Muscle layer of duodenum (tissue), 2 donors: ENCODE results near the gene KCNIP3.

Experiments used
- H3K27ac ChIP-seq: one replicate; pipeline ENCODE4 v1.7.0; 2013; ENCODE audit warnings: mild to moderate bottlenecking, low read length
- H3K27me3 ChIP-seq: one replicate; pipeline ENCODE4 v1.7.0; 2013; ENCODE audit warnings: low read depth, mild to moderate bottlenecking, control low read depth, low read length
- H3K36me3 ChIP-seq, 2 donors: one replicate each; pipeline ENCODE4 v1.7.0; 2013; ENCODE audit warnings: low read length in 2 of 2, control low read depth in 1 of 2, mild to moderate bottlenecking in 1 of 2; ENCODE audit not compliant: insufficient read depth in 2 of 2, control insufficient read depth in 1 of 2
- H3K4me1 ChIP-seq, 2 donors: one replicate each; pipeline ENCODE4 v1.7.0; 2013; ENCODE audit warnings: low read length in 2 of 2, mild to moderate bottlenecking in 2 of 2, control low read depth in 1 of 2, moderate library complexity in 1 of 2; ENCODE audit not compliant: insufficient read depth in 2 of 2, control insufficient read depth in 1 of 2
- H3K4me3 ChIP-seq, 2 donors: one replicate each; pipeline ENCODE4 v1.7.0; 2013; ENCODE audit warnings: low read length in 2 of 2, low read depth in 1 of 2, mild to moderate bottlenecking in 1 of 2
- H3K9me3 ChIP-seq, 2 donors: one replicate each; pipeline ENCODE4 v1.7.0; 2013; ENCODE audit warnings: low read length in 2 of 2, control low read depth in 1 of 2, mild to moderate bottlenecking in 1 of 2; ENCODE audit not compliant: control insufficient read depth in 1 of 2
- donor health status: healthy.

Gene KCNIP3

DNA sequence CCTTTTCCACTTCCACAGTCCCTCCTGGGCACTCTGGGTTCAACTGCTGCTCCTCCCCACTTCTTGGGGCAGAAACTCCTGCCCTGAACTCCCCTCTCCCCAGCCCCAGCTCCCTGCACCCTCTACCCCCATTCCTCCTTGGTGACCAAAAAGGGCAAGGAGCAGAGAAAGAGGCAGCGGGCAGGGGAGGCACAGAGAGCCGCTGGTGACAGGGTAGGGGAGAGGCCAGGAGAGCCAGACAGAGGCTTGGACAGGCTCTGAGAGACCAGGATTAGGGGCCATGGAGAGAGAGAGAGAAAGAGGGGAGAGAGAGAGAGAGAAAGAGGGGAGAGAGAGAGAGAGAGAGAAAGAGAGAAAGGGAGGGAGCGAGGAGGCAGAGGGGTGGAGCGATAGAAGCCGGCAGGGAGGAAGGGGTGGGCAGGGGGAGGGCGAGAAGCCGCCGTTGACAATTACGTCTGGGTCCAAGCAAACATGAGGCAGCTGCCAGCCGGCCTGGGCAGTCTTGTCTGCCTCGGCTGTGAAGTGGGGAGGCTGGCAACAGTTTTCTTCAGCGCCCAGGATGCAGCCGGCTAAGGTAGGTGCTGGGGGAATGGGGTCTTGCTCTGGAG is at the start of gene KCNIP3:
TSS of gene KCNIP3 (plus strand) at position 468 of the 608 bp plus-strand sequence. CDS start at position 560, 92 bp downstream.
- Histone ChIP-seq H3K9me3 (peaks cover 0 to 3% of the 10 kb centered on the region in 2 donors), H3K27me3 (no peaks in the 10 kb centered on the region), H3K4me1 (no peaks in the 10 kb centered on the region), H3K27ac (no peak within 1 kb of the TSS), H3K36me3 (peaks cover 0 to 9% of the 10 kb centered on the region in 2 donors), H3K4me3 (no peak within 1 kb of the TSS)

DNA sequence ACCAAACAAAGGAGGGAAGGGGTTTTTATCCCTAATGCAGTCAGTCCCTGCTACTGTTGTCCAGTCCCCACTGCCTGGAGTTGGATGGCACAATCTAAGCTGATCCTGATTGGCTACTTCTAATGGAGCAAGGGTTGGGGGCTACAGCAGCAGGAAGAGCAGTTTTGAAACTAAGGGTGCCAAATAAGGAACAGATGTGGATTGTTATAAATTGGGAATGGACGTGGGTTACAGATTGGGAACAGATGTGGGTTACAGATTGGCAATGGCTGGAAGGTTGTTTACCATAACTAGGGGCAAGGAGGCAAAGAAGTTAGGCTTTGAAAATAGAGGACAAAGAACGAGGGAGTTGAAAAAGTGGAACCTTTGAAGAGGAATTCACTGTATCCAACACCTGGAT is 38.9 kb upstream of the KCNIP3 start:
- Histone ChIP-seq H3K9me3 (no peaks in the 10 kb centered on the region), H3K36me3 (no peaks in the 10 kb centered on the region), H3K27ac (no peak overlapping the region)

DNA sequence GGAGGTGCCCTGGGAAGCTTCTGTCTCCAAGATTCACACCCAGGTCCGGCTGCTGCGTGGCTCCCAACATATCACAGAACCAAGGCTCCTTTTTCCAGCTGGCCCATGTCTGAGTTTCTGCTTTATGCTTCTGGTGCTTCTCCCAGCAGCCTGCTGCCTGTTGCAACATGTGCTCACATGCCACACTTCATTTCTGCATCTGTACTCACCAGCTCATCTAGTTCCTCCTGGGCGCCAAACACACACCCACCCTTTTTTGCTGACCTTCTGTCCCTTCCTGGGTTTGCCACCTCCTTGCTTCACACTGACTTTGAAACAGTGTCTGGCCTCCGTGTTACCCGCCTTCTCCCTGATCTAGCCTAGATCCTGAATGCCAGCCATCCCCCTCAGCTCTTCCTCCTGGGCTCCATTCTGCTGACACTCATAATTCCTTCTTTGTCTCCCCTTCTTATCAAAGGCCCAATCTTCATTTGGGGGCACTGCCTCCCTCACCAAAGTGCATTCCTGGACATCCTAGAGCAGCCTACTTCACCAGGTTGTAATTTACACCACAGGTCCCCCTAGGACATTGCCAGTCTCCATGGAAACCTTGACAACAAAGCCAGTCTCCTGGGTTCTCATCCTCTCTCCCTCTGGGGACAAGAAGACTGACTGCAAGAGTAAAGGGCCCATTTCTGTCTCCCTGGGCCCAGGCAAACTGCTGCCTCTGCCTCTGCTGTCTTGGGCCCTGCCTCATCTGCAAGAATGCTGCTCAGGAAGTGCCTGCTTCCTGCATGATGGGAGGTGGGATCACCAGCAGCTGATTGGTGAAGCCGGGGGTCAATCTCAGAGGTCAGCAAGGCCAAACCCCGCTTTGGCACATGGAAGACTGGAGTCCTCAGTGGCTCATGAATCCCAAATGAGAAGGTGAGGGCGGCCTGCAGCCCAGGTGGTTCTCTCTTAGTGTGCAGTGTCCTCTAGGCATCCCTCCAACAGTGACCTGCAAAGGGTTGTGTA is 36.8 kb upstream of the KCNIP3 start:
- Histone ChIP-seq H3K4me1 (no peaks in the 10 kb centered on the region), H3K27me3 (no peaks in the 10 kb centered on the region), H3K4me3 (no peak overlapping the region), H3K36me3 (no peaks in the 10 kb centered on the region), H3K27ac (no peak overlapping the region), H3K9me3 (no peaks in the 10 kb centered on the region)

More for the DNA sequence above, 38.9 kb upstream of the KCNIP3 start:
- no peak overlapping the region for H3K4me3 ChIP-seq
- no peaks in the 10 kb centered on the region for H3K27me3 ChIP-seq
- H3K4me1 ChIP-seq = no peaks in the 10 kb centered on the region

DNA sequence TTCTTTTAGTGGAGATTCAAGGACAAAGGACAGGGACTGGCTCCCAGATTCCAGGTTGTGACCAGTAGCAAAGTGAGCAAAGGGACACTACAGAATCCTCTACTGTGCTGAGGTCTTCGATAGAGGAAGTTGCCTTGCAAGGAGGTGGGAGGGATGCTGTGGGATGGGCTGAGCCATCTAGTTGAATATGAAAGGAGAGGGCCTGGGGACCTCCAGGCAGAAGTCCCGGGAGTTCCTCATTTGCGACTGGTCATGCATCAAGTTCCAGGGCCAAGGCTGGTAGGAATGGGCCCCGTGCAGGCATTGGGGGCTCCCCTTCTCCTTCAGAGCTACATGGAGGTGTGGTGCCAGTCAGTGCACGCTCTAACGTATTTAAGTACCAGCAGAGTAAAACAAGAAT is 35.5 kb upstream of the KCNIP3 start:
- Histone ChIP-seq H3K36me3 (no peaks in the 10 kb centered on the region), H3K9me3 (no peaks in the 10 kb centered on the region), H3K27me3 (no peaks in the 10 kb centered on the region), H3K4me1 (no peaks in the 10 kb centered on the region), H3K27ac (no peak overlapping the region), H3K4me3 (no peak overlapping the region)

DNA sequence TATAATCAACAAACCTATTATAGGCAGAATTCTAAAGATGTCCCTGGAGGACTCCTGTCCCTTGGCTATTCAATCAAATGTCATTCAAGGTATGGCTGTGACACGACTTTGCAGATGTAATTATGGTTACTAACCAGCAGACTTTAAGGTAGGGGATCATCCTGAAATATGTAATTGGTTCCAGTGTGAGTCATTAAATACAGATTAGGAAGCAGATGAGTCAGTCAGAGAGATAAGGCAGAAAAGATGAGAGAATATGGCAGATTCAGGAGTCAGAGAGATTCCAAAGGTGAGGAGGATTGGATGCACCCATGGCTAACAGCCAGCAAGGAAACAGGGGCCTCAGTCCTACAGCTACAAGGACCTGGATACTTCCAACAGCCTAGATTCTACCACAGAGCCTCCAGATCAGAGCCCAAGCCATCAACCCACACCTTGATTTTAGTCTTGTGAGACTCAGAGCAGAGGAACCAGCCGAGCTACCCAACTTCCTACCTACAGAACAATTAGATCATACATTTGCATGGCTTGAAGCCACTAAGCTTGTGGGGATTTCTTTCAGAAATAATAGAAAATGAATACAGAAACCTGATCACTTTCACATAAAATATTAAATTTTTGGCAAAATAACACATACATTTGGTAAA is 34.1 kb upstream of the KCNIP3 start:
- Histone ChIP-seq H3K9me3 (no peaks in the 10 kb centered on the region), H3K4me1 (no peaks in the 10 kb centered on the region), H3K36me3 (no peaks in the 10 kb centered on the region), H3K4me3 (no peak overlapping the region), H3K27ac (no peak overlapping the region), H3K27me3 (no peaks in the 10 kb centered on the region)

DNA sequence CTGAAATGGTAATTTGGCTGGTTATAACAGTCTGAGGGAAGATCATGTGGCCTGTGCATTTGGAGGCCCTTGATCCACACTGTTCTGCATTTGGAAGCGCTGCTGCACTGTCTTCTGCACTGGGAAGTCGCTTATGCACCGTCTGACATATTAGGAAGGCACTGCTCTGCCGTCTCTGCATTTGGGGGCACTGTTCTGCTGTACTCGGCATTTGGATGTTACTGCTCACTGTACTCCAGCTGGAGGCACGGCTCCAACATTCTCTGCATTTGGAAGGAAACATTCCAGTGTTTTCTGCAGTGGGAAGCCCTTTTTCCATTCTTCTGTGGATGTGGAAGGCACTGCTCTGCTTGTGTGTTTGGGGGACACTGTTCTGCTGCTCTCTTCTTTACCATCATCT is 32.5 kb upstream of the KCNIP3 start:
- Histone ChIP-seq H3K9me3 (no peaks in the 10 kb centered on the region), H3K4me3 (no peak overlapping the region), H3K27ac (no peak overlapping the region), H3K27me3 (no peaks in the 10 kb centered on the region), H3K4me1 (no peaks in the 10 kb centered on the region), H3K36me3 (no peaks in the 10 kb centered on the region)

DNA sequence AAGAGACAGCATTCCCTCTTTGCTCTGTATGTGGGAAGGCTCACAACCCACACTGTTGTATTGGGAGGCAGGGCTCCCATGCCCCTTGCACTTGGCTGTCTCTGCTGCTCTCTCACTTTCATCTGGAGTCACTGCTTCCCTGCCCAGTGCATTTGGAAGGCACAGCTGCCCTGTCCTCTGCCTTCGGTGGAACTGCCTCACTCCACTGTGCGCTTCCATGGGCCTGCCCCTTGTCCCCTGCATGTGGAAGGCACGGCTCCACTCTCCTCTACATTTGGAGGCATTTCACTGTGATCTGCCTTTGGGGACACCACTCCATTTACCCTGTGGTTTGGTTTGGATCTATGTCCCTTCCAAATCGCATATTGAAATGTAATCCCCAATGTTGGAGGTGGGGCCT is 32.0 kb upstream of the KCNIP3 start:
- Histone ChIP-seq H3K36me3 (no peaks in the 10 kb centered on the region), H3K9me3 (no peaks in the 10 kb centered on the region), H3K4me1 (no peaks in the 10 kb centered on the region), H3K27me3 (no peaks in the 10 kb centered on the region), H3K27ac (no peak overlapping the region), H3K4me3 (no peak overlapping the region)

DNA sequence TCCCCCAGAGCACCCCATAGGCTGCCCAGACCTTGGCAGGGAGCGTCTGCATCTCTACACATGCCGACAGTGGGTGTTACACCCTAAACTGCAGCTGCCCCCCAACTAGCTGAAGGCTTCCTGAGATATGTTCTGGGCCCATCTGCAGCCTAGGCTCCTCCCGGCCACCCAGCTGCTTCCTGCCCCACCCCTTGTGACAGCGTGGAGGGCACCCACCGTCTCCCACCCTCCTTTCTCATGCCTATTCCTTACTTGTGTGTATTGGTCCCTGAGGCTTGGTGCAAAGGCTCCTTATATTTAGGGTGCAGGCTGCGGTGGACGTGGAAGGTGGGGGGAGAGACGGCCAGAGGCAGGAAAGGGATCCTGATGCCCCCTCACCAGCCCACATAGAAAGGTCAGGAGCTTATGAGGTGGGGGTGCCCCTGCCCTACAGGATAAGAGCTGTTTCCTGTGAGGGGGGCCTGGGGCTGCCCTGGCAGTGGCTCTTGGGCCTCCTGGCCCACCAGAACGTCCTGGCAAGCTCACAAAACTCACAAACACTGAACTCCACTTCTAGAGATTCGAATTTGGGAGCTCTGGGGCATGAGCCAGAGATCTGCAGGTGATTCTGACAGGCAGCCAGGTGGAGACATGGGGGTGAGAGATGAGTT is 30.2 kb upstream of the KCNIP3 start:
- H3K4me3 ChIP-seq = no peak overlapping the region
- H3K9me3 ChIP-seq = no peaks in the 10 kb centered on the region
- no peaks in the 10 kb centered on the region for H3K27me3 ChIP-seq
- no peaks in the 10 kb centered on the region for H3K36me3 ChIP-seq
- H3K27ac ChIP-seq = no peak overlapping the region
- H3K4me1 ChIP-seq = no peaks in the 10 kb centered on the region

DNA sequence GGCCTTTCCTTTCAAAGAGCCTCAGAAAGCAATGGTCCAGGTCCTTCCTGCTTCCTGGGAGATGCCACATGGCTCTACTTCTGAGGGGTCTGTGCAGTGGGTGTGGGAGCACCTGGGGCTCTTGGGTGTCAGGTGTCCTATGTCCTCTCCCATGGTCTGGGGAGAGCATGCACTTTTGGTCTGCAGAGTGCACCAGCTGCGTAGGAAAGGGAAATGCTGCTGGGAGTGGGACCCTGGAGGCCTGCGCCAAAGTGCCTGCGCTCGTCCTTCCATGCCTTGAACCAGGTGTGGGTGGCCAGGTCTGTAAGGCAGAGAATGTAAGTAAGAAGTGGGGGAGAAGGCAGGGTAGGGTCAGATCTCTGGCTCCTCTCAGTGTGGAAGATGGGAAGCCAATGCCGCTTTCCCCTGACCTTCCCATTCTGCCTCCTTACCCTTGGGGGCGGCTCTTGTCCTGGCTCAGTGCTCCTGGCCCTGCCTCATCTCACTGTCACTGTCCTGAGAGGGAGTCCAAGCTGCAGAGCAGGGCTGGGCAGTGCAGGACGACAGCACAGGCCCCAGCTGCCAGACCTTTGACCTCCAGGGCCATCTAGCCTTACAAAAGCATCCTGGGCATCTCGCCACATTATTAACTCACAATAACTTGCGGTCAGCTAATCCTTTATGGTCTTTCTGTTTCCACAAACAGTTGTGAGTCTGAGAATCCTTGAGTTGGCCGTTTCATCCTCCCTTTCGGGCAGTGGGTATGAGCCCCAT is 29.5 kb upstream of the KCNIP3 start:
- H3K9me3 ChIP-seq = no peaks in the 10 kb centered on the region
- H3K4me3 ChIP-seq = no peak overlapping the region
- H3K4me1 ChIP-seq = no peaks in the 10 kb centered on the region
- no peaks in the 10 kb centered on the region for H3K27me3 ChIP-seq
- no peaks in the 10 kb centered on the region for H3K36me3 ChIP-seq
- no peak overlapping the region for H3K27ac ChIP-seq

DNA sequence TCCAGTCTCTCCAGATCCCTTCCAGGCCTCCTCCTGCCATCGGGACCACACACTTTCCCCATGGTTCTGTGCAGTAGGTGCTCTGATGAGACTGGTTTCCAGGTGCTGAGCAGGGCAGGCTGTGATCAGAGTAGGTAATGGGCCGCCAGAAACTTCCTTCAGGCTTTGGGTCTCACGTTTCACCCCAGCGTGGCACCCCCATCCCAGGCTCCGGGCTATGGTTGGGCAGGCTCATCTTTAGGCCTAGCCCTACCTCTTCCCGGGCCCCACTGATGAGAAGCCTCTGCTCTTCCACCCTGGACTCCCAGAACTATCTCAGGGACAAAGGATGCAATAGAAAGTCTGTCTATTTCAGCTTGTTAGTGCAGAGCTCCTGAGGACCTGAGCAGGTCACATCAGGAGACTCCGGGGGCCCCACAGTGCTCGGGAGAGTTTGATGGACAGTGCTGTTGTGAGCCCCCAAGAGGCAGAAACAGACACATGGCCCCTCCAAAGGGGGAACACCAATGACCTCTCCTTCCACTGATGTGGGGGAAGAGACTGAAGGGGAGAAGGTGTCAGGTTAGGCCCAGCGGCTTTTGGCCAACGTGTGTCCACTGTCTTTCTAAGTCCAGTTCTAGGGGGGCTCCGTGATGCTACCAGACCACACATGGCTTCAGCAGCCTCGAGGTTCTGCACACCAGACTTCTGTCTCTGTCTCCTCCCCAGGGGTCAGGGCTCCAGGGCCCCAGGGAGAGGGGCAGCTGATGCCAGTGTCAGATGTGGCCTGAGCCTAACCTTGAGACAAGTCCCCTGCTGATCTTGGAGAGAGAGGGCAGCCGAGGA is 28.7 kb upstream of the KCNIP3 start:
- Histone ChIP-seq H3K27me3 (no peaks in the 10 kb centered on the region), H3K4me3 (no peak overlapping the region), H3K36me3 (no peaks in the 10 kb centered on the region), H3K4me1 (no peaks in the 10 kb centered on the region), H3K27ac (no peak overlapping the region), H3K9me3 (no peaks in the 10 kb centered on the region)
